Neuronal stem cell (in vitro differentiated cells): Measurements from ENCODE around the gene PAF1. TPM values are rescaled to one million over a fixed set of nuclear protein-coding genes. Genes with fewer than 3 reads are reported as not detected.
A peak's percentile ranks its signal among the peaks of the same experiment; 100 is the strongest.

ENCODE experiments used
- DNase-seq: peaks from one replicate; pipeline ENCODE4 v3.0.0-alpha.2; 2013; ENCODE audit warnings: low spot score
- H2AFZ ChIP-seq: one replicate; pipeline ENCODE4 v1.6.1; 2013; ENCODE audit warnings: mild to moderate bottlenecking, low read length, inconsistent platforms
- H2AK5ac ChIP-seq: 2 replicates; pipeline ENCODE4 v1.6.1; 2013; ENCODE audit warnings: low read depth, mild to moderate bottlenecking, inconsistent platforms, low read length, moderate library complexity, mixed read lengths
- H2BK120ac ChIP-seq: 2 replicates; pipeline ENCODE4 v1.6.1; 2013; ENCODE audit warnings: low read depth, mild to moderate bottlenecking, inconsistent platforms, low read length, moderate library complexity, mixed read lengths
- H2BK12ac ChIP-seq: one replicate; pipeline ENCODE4 v1.6.1; 2013; ENCODE audit warnings: low read length, inconsistent platforms
- H2BK15ac ChIP-seq: 2 replicates; pipeline ENCODE4 v1.6.1; 2013; ENCODE audit warnings: mild to moderate bottlenecking, low read length, inconsistent platforms, mixed read lengths
- H2BK5ac ChIP-seq: one replicate; pipeline ENCODE4 v1.6.1; 2013; ENCODE audit warnings: inconsistent platforms, mild to moderate bottlenecking, low read length, moderate library complexity
- H3K14ac ChIP-seq: one replicate; pipeline ENCODE4 v1.6.1; 2013; ENCODE audit warnings: low read length, inconsistent platforms
- H3K18ac ChIP-seq: 2 replicates; pipeline ENCODE4 v1.6.1; 2013; ENCODE audit warnings: low read length, inconsistent platforms
- H3K23ac ChIP-seq: 2 replicates; pipeline ENCODE4 v1.6.1; 2013; ENCODE audit warnings: low read depth, mild to moderate bottlenecking, mixed read lengths, low read length, inconsistent platforms; ENCODE audit not compliant: poor library complexity
- H3K27ac ChIP-seq: replicated peaks from 3 replicates; pipeline ENCODE4 v1.5.1; 2013; ENCODE audit warnings: low read length, inconsistent platforms
- H3K27me3 ChIP-seq, 3 experiments: 2 replicates each; pipeline ENCODE4 v1.6.1; 2013; ENCODE audit warnings: low read length in 3 of 3, mild to moderate bottlenecking in 2 of 3, inconsistent platforms in 1 of 3, low read depth in 1 of 3, mixed read lengths in 1 of 3, moderate library complexity in 1 of 3; ENCODE audit not compliant: control insufficient read depth in 3 of 3, insufficient read depth in 3 of 3
- H3K36me3 ChIP-seq, 2 donors: replicated peaks in 1 of 2; 2 replicates each; pipeline ENCODE4 v1.6.1; 2013; ENCODE audit warnings: low read length in 2 of 2; ENCODE audit not compliant: control insufficient read depth in 2 of 2, insufficient read depth in 2 of 2
- H3K4ac ChIP-seq: 2 replicates; pipeline ENCODE4 v1.6.1; 2013; ENCODE audit warnings: inconsistent platforms, mild to moderate bottlenecking, low read length, moderate library complexity
- H3K4me1 ChIP-seq, 2 donors: 1 replicate in 1 of 2; 2 replicates in 1 of 2; pipeline ENCODE4 v1.6.1; 2013; ENCODE audit warnings: low read length in 2 of 2, low read depth in 1 of 2; ENCODE audit not compliant: control insufficient read depth in 2 of 2, insufficient read depth in 1 of 2
- H3K4me2 ChIP-seq: one replicate; pipeline ENCODE4 v1.6.1; 2013; ENCODE audit warnings: mild to moderate bottlenecking, low read length, inconsistent platforms; ENCODE audit not compliant: insufficient read depth, poor library complexity, severe bottlenecking
- H3K4me3 ChIP-seq, 2 donors: 2 replicates each; pipeline ENCODE4 v1.5.1; 2013; ENCODE audit warnings: low read length in 2 of 2, mild to moderate bottlenecking in 2 of 2, inconsistent platforms in 1 of 2, moderate library complexity in 1 of 2
- H3K79me1 ChIP-seq: one replicate; pipeline ENCODE4 v1.6.1; 2013; ENCODE audit warnings: low read depth, mild to moderate bottlenecking, inconsistent platforms, low read length, moderate library complexity
- H3K9ac ChIP-seq: one replicate; pipeline ENCODE4 v1.6.1; 2013; ENCODE audit warnings: mild to moderate bottlenecking, low read depth, low read length, inconsistent platforms; ENCODE audit not compliant: poor library complexity
- H3K9me3 ChIP-seq, 2 donors: replicated peaks in 1 of 2; 2 replicates each; pipeline versions ENCODE3 to v1.6.1; 2013; ENCODE audit warnings: low read length in 2 of 2, mild to moderate bottlenecking in 2 of 2, inconsistent platforms in 1 of 2, low read depth in 1 of 2, mixed read lengths in 1 of 2, moderate library complexity in 1 of 2; ENCODE audit not compliant: control insufficient read depth in 2 of 2, insufficient read depth in 1 of 2
- H4K8ac ChIP-seq: one replicate; pipeline ENCODE4 v1.6.1; 2013; ENCODE audit warnings: low read depth, mild to moderate bottlenecking, inconsistent platforms, low read length, moderate library complexity
- H4K91ac ChIP-seq: one replicate; pipeline ENCODE4 v1.6.1; 2013; ENCODE audit warnings: low read length, low read depth, mild to moderate bottlenecking, inconsistent platforms; ENCODE audit not compliant: poor library complexity
- WGBS, 2 donors: extraction: QIAGEN DNeasy Blood & Tissue Kit; methylation state at CpG; one replicate each; pipeline ENCODE4 v1.1.7; 2013; ENCODE audit warnings: missing lambda C conversion rate in 2 of 2, mixed read lengths in 1 of 2; ENCODE audit not compliant: insufficient read length in 2 of 2, insufficient replicate concordance in 1 of 2; ENCODE audit errors: extremely low coverage in 2 of 2; 5-methylcytosine and 5-hydroxymethylcytosine counted together
- polyA plus RNA-seq, 2 experiments: library from polyadenylated mRNA; stranded (reverse); fragments of 200-250 nt; gene quantifications; one replicate each; pipeline ENCODE4 v1.2.3, GENCODE V29; 2013

Gene PAF1
- polyA plus RNA-seq (2013, experiment 1 of 2), result 29.8 TPM
- 30.0 TPM for polyA plus RNA-seq (2013, experiment 2 of 2)

DNA sequence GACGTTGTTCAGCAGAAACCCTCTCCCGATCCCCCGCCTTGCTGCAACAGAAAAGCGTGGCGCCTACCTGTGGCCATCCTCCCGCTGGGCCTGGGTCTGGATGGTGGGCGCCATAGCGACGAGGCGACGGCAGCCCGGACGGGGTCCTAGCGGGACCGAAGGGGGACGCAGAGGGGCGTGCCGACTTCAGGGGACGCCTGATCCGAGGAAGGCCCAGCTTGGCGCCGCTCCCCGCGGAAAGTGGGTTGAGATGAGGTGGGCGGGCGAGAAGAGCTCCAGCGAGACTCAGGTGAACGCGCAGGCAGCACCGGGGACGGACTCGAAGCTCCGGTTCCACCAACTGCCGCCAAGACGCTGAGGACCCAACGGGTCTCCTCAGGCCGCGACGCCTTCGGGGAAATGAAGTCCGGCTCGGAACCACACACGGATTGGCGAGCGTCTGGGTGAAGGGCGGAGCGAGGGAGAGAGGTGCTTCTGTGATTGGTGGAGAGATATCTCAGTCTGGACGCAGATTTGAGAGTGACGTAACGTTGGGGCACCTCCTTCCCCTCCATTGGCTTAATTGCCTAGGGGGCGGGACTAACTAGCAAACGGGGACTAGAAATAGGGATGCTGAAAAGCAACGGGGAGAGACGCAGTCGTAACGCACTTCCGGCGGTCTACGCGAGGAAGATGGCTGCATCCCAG lies at the start of gene PAF1, which contains the start of gene MED29:
TSS of gene PAF1 (minus strand) at position 356 of the 687 bp plus-strand sequence. CDS start at position 114, 242 bp downstream.
TSS of gene MED29 (plus strand) at position 628 of the 687 bp plus-strand sequence. CDS start at position 673, 45 bp downstream.
- peak within 1 kb of the TSS; percentile 42 for H2AK5ac ChIP-seq
- H3K79me1 ChIP-seq, result peaks cover 12% of the 10 kb centered on the region
- H3K9ac ChIP-seq, result peak within 1 kb of the TSS; percentile 99
- H4K8ac ChIP-seq, result no peak within 1 kb of the TSS
- no peak within 1 kb of the TSS for H4K91ac ChIP-seq
- H3K36me3 ChIP-seq, result peaks cover 40 to 62% of the 10 kb centered on the region in 2 donors
- peak within 1 kb of the TSS; percentile 99 for H3K27ac ChIP-seq
- H3K23ac ChIP-seq, result peak within 1 kb of the TSS; percentile 87
- peak within 1 kb of the TSS; percentile 98 for H3K18ac ChIP-seq
- peak; percentile 99 for DNase-seq
- no CpG with 5 or more reads among the region's 60 CpGs for WGBS, 2 donors
- peak within 1 kb of the TSS; percentile 14 for H2BK120ac ChIP-seq
- peak within 1 kb of the TSS; percentile 68 to 96 for H3K4me3 ChIP-seq
- H3K9me3 ChIP-seq, result no peaks in the 10 kb centered on the region
- no peak within 1 kb of the TSS for H2BK15ac ChIP-seq
- no peaks in the 10 kb centered on the region for H3K27me3 ChIP-seq
- H3K4me1 ChIP-seq, result peaks cover 5 to 11% of the 10 kb centered on the region in 2 donors
- peak within 1 kb of the TSS; percentile 87 for H2AFZ ChIP-seq
- peak within 1 kb of the TSS; percentile 92 for H3K14ac ChIP-seq
- H3K4ac ChIP-seq, result peak within 1 kb of the TSS; percentile 53
- peak within 1 kb of the TSS; percentile 95 for H2BK5ac ChIP-seq
- H2BK12ac ChIP-seq, result peak within 1 kb of the TSS; percentile 68
- peak within 1 kb of the TSS; percentile 90 for H3K4me2 ChIP-seq

GRCh38 chr19:39438270-39438934 lies 47.5 kb upstream of the PAF1 start:
- H2BK120ac ChIP-seq, result no peak overlapping the region
- H3K4me1 ChIP-seq, result peaks cover 3 to 9% of the 10 kb centered on the region in 2 donors
- WGBS, 2 donors, result no CpG with 5 or more reads among the region's 9 CpGs

GRCh38 chr19:39436350-39436716 lies 45.4 kb upstream of the PAF1 start:
- Histone ChIP-seq H4K8ac (no peak overlapping the region), H2AK5ac (no peak overlapping the region), H2BK12ac (no peak overlapping the region), H3K4me2 (peak overlapping the region; percentile 75), H3K4me1 (peaks cover 3 to 9% of the 10 kb centered on the region in 2 donors), H3K23ac (no peak overlapping the region), H2BK120ac (no peak overlapping the region), H3K27me3 (no peaks in the 10 kb centered on the region), H3K9me3 (no peaks in the 10 kb centered on the region), H4K91ac (no peak overlapping the region), H3K9ac (peak overlapping the region; percentile 66), H2AFZ (peak overlapping the region; percentile 51), H3K36me3 (peaks cover 24 to 31% of the 10 kb centered on the region in 2 donors), H3K18ac (no peak overlapping the region), H2BK5ac (no peak overlapping the region), H3K79me1 (peaks cover 11% of the 10 kb centered on the region), H3K27ac (peak overlapping the region; percentile 70), H2BK15ac (no peak overlapping the region), H3K4ac (no peak overlapping the region), H3K14ac (no peak overlapping the region), H3K4me3 (peak overlapping the region; percentile 68 to 79)
- no peak for DNase-seq
- WGBS, 2 donors, result no CpG with 5 or more reads among the region's 2 CpGs

More at GRCh38 chr19:39438270-39438934, 47.5 kb upstream of the PAF1 start:
- no peak overlapping the region for H3K4ac ChIP-seq
- H2AFZ ChIP-seq, result no peak overlapping the region
- H2BK5ac ChIP-seq, result no peak overlapping the region
- H3K9ac ChIP-seq, result no peak overlapping the region
- H3K9me3 ChIP-seq, result no peaks in the 10 kb centered on the region
- no peak overlapping the region for H3K4me2 ChIP-seq
- H2BK12ac ChIP-seq, result no peak overlapping the region
- peaks cover 13 to 16% of the 10 kb centered on the region in 2 donors for H3K36me3 ChIP-seq
- H3K27me3 ChIP-seq, result no peaks in the 10 kb centered on the region
- H3K18ac ChIP-seq, result no peak overlapping the region
- H3K79me1 ChIP-seq, result peaks cover 11% of the 10 kb centered on the region
- H2AK5ac ChIP-seq, result no peak overlapping the region
- H3K27ac ChIP-seq, result no peak overlapping the region
- no peak for DNase-seq
- no peak overlapping the region for H3K4me3 ChIP-seq
- no peak overlapping the region for H2BK15ac ChIP-seq
- H4K91ac ChIP-seq, result no peak overlapping the region
- H4K8ac ChIP-seq, result no peak overlapping the region
- no peak overlapping the region for H3K14ac ChIP-seq
- no peak overlapping the region for H3K23ac ChIP-seq
